Measurements from ENCODE around the gene CBX6.

DNA sequence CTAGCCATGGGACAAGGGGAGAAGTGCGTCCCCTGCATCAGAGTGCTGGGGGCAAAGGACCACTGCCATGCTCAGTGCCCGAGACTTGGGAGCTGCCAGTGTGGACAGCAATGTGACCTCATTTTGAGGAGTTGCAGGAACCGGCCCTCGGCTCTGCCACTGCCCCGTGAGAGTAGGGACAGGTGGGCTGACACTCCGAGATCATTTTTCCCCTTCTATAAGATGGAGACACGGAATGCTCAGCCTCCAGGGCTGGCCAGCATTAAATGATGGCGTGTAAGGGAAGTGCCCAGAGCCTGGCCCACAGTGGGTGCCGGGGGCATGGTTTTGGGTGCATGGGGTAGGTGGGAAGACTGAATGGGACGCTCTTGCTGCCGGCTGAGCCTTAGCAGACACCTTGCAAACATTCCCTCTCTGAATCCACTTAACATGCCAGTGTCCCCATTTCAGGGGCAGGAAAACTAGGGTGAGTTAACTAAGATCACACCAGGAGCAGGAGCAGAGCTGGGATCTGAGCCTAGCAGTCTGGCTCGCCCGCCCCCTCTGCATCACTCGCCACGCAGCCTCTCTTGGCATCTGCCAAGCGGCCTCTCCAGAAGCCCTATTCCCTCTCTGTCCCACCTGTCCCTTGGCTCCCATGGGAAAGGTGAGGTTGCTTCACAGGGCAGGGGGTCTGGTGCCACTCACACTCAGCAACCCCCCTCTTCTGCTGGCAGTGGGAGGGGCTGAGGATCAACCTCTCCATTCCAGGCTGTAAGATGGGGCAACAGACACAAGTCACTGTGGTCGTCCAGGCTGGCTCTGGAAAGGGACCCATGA, 41.8 kb downstream of the CBX6 start:
- TF ChIP-seq, protein P1, sequence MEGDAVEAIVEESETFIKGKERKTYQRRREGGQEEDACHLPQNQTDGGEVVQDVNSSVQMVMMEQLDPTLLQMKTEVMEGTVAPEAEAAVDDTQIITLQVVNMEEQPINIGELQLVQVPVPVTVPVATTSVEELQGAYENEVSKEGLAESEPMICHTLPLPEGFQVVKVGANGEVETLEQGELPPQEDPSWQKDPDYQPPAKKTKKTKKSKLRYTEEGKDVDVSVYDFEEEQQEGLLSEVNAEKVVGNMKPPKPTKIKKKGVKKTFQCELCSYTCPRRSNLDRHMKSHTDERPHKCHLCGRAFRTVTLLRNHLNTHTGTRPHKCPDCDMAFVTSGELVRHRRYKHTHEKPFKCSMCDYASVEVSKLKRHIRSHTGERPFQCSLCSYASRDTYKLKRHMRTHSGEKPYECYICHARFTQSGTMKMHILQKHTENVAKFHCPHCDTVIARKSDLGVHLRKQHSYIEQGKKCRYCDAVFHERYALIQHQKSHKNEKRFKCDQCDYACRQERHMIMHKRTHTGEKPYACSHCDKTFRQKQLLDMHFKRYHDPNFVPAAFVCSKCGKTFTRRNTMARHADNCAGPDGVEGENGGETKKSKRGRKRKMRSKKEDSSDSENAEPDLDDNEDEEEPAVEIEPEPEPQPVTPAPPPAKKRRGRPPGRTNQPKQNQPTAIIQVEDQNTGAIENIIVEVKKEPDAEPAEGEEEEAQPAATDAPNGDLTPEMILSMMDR (IDR thresholded peaks at IDR 0.05), result no peak
- no peak for TF ChIP-seq POLR2A (IDR thresholded peaks at IDR 0.05)
